Measurements from ENCODE around the gene COA1.

The COA1 gene

DNA sequence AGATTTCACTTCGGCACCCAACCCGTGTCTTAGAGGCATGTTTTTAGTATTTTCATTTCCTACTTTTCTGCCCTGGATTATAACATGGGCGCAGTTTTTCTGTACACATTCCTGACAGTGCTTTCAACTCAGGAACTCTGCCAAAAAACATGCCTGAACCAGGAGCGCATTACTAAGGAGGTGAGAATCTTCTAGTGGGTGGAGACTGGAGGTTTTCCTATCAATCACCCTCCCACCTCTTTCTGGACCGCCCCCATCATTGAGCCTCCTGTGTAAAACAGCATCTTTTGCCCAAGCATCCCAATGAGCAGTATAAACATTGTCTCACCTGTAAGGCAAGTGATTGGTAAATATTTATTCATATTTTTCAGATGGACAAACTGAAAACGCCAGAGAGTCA lies 93.2 kb downstream of the COA1 start:
- no peaks in the 10 kb centered on the region for H3K27me3 ChIP-seq (ENCODE audit: insufficient read depth, low read depth, severe bottlenecking)
- no peak overlapping the region for H3K27ac ChIP-seq
- no peaks in the 10 kb centered on the region for H3K9me3 ChIP-seq (ENCODE audit: severe bottlenecking)
- DNase-seq: no peak
- no peak overlapping the region for H3K4me3 ChIP-seq (ENCODE audit: low read depth, low read length)
- TF ChIP-seq, protein P1, sequence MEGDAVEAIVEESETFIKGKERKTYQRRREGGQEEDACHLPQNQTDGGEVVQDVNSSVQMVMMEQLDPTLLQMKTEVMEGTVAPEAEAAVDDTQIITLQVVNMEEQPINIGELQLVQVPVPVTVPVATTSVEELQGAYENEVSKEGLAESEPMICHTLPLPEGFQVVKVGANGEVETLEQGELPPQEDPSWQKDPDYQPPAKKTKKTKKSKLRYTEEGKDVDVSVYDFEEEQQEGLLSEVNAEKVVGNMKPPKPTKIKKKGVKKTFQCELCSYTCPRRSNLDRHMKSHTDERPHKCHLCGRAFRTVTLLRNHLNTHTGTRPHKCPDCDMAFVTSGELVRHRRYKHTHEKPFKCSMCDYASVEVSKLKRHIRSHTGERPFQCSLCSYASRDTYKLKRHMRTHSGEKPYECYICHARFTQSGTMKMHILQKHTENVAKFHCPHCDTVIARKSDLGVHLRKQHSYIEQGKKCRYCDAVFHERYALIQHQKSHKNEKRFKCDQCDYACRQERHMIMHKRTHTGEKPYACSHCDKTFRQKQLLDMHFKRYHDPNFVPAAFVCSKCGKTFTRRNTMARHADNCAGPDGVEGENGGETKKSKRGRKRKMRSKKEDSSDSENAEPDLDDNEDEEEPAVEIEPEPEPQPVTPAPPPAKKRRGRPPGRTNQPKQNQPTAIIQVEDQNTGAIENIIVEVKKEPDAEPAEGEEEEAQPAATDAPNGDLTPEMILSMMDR (IDR thresholded peaks at IDR 0.05; ENCODE audit: low read depth, low read length): no peak
- peaks cover 64% of the 10 kb centered on the region for H3K36me3 ChIP-seq

- Histone ChIP-seq H3K36me3 (peaks cover 65% of the 10 kb centered on the region), H3K4me3 (ENCODE audit: low read depth, low read length) (no peak overlapping the region), H3K9me3 (ENCODE audit: severe bottlenecking) (no peaks in the 10 kb centered on the region), H3K27ac (no peak overlapping the region), H3K27me3 (ENCODE audit: insufficient read depth, low read depth, severe bottlenecking) (no peaks in the 10 kb centered on the region)
- DNase-seq: no peak
- TF ChIP-seq, protein P1 (IDR thresholded peaks at IDR 0.05; ENCODE audit: low read depth, low read length): no peak
These were observed 94.9 kb downstream of the COA1 start for GRCh38 chr7:43634384-43634783.

- no peak overlapping the region for H3K27ac ChIP-seq
- no peak overlapping the region for H3K4me3 ChIP-seq (ENCODE audit: low read depth, low read length)
- DNase-seq: no peak
These were observed 96.6 kb downstream of the COA1 start for GRCh38 chr7:43632746-43633145.

DNA sequence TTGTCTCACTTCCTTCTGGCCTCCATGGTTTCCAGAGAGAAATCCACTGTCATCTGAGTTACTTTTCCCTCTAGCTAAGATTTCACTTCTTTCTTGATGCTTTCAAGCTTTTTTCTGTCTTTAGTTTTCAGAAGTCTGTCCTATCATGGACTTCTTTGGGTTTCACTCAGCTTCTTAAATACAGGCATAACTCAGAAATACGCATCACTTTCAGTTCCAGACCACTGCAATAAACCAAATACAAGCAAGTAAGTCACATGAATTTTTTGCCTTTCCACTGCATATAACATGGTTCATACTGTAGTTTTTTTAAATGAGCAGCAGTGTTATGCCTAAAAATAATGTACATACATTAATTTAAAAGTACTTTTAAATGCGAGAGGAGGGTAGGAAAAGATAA lies 97.8 kb downstream of the COA1 start:
- TF ChIP-seq, protein P1 (IDR thresholded peaks at IDR 0.05; ENCODE audit: low read depth, low read length): no peak
- H3K27me3 ChIP-seq (ENCODE audit: insufficient read depth, low read depth, severe bottlenecking): no peaks in the 10 kb centered on the region
- peaks cover 51% of the 10 kb centered on the region for H3K36me3 ChIP-seq
- no peak for DNase-seq
- no peaks in the 10 kb centered on the region for H3K9me3 ChIP-seq (ENCODE audit: severe bottlenecking)
- no peak overlapping the region for H3K27ac ChIP-seq
- no peak overlapping the region for H3K4me3 ChIP-seq (ENCODE audit: low read depth, low read length)

More at GRCh38 chr7:43632746-43633145, 96.6 kb downstream of the COA1 start:
- TF ChIP-seq, protein P1 (IDR thresholded peaks at IDR 0.05; ENCODE audit: low read depth, low read length): no peak
- no peaks in the 10 kb centered on the region for H3K27me3 ChIP-seq (ENCODE audit: insufficient read depth, low read depth, severe bottlenecking)
- H3K9me3 ChIP-seq (ENCODE audit: severe bottlenecking): no peaks in the 10 kb centered on the region
- H3K36me3 ChIP-seq: peaks cover 57% of the 10 kb centered on the region

DNA sequence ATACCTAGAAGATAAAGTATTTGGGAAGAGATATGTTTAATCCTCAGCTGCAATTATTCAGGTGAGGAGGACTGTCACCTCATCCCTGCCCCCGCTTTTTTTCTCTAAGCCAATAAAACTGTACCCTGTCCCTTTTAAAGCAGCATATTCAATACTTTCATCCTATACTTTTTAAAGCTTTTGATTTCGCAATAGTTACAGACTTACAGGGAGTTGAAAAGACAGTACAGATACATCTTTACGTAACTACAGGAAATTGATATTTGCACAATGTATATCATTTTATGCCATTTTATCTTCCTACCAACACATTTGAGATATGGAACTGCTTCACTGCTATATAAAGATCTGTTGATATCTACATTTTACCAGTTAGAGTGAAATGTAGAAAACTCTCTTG lies 98.8 kb downstream of the COA1 start:
- TF ChIP-seq, protein P1 (IDR thresholded peaks at IDR 0.05; ENCODE audit: low read depth, low read length): no peak
- H3K27ac ChIP-seq: no peak overlapping the region
- H3K27me3 ChIP-seq (ENCODE audit: insufficient read depth, low read depth, severe bottlenecking): no peaks in the 10 kb centered on the region
- H3K36me3 ChIP-seq: peaks cover 42% of the 10 kb centered on the region
- DNase-seq: no peak
- H3K9me3 ChIP-seq (ENCODE audit: severe bottlenecking): no peaks in the 10 kb centered on the region
- no peak overlapping the region for H3K4me3 ChIP-seq (ENCODE audit: low read depth, low read length)

DNA sequence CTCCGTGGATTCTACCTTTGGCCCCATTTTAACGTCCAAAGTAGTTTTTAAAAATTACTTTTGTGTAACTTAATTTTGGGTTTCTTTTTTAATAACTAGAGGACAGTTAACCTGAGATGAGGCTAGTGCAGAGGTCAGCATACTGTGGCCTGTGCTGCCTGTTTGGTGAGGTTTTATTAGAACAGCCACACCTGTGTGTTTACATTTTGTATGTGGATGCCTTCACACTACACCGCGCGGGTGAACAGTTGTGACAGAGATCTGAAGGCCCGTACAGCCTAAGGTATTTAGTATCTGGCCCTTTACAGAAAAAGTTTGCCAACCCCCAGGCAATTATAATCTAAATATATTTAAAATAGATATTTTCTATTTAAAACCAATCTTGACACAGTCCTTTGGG lies 99.5 kb downstream of the COA1 start:
- DNase-seq: no peak
- TF ChIP-seq, protein P1 (IDR thresholded peaks at IDR 0.05; ENCODE audit: low read depth, low read length): no peak
- H3K4me3 ChIP-seq (ENCODE audit: low read depth, low read length): no peak overlapping the region
- H3K27ac ChIP-seq: no peak overlapping the region
- no peaks in the 10 kb centered on the region for H3K27me3 ChIP-seq (ENCODE audit: insufficient read depth, low read depth, severe bottlenecking)
- H3K36me3 ChIP-seq: peaks cover 37% of the 10 kb centered on the region
- no peaks in the 10 kb centered on the region for H3K9me3 ChIP-seq (ENCODE audit: severe bottlenecking)
